Measurements from ENCODE around the gene SNAP23.

- TF ChIP-seq CTCF (IDR thresholded peaks at IDR 0.05) (no peak), POLR2A (IDR thresholded peaks at IDR 0.05) (no peak)
Measured at GRCh38 chr15:42508263-42508690, 12.8 kb downstream of the SNAP23 start.
